IPS-20b (cell line): ENCODE data around the gene DNAJB8.

Source experiments
- H3K27ac ChIP-seq: one replicate; pipeline ENCODE4 v1.5.1; 2013; ENCODE audit warnings: low read length
- H3K27me3 ChIP-seq: 2 replicates; pipeline ENCODE4 v1.6.1; 2013; ENCODE audit warnings: mild to moderate bottlenecking, low read length, inconsistent platforms; ENCODE audit not compliant: insufficient read depth
- H3K36me3 ChIP-seq: 2 replicates; pipeline ENCODE4 v1.6.1; 2013; ENCODE audit warnings: low read depth, mild to moderate bottlenecking, inconsistent platforms, low read length, moderate library complexity; ENCODE audit not compliant: insufficient read depth
- H3K4me1 ChIP-seq: 2 replicates; pipeline ENCODE4 v1.6.1; 2013; ENCODE audit warnings: mild to moderate bottlenecking, control low read depth, inconsistent platforms, low read length, moderate library complexity; ENCODE audit not compliant: insufficient read depth
- H3K4me3 ChIP-seq: 2 replicates; pipeline ENCODE4 v1.5.1; 2013; ENCODE audit warnings: mild to moderate bottlenecking, low read length, inconsistent platforms
- H3K9ac ChIP-seq: 2 replicates; pipeline ENCODE4 v1.6.1; 2013; ENCODE audit warnings: low read depth, mild to moderate bottlenecking, inconsistent platforms, low read length, moderate library complexity
- H3K9me3 ChIP-seq: 2 replicates; pipeline ENCODE4 v1.6.1; 2013; ENCODE audit warnings: mild to moderate bottlenecking, low read depth, low read length, inconsistent platforms; ENCODE audit not compliant: insufficient read depth

The DNAJB8 gene

DNA sequence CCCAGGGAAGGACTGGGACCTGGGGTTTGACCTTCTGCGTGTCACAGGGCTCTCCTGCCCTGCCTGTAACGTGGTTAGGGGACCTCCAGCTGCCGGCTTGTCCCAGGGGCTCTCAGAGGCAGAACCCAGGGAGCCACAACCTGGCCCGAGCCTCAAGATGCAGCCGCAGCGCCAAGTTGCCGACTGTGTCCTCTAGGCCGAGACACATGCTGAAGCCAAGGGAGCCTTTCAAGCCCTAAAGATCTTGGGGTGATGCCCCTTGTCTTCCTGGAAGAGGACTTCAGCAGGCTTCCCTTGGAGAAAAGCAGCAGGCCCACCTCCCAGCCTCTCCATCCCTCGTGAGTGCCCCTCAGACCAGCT is 7.2 kb downstream of the DNAJB8 start:
- no peaks in the 10 kb centered on the region for H3K4me1 ChIP-seq
- H3K9ac ChIP-seq, result no peak overlapping the region
- no peak overlapping the region for H3K4me3 ChIP-seq
- no peak overlapping the region for H3K27ac ChIP-seq
- H3K27me3 ChIP-seq, result peaks cover 44% of the 10 kb centered on the region
- H3K36me3 ChIP-seq, result no peaks in the 10 kb centered on the region
- no peaks in the 10 kb centered on the region for H3K9me3 ChIP-seq

DNA sequence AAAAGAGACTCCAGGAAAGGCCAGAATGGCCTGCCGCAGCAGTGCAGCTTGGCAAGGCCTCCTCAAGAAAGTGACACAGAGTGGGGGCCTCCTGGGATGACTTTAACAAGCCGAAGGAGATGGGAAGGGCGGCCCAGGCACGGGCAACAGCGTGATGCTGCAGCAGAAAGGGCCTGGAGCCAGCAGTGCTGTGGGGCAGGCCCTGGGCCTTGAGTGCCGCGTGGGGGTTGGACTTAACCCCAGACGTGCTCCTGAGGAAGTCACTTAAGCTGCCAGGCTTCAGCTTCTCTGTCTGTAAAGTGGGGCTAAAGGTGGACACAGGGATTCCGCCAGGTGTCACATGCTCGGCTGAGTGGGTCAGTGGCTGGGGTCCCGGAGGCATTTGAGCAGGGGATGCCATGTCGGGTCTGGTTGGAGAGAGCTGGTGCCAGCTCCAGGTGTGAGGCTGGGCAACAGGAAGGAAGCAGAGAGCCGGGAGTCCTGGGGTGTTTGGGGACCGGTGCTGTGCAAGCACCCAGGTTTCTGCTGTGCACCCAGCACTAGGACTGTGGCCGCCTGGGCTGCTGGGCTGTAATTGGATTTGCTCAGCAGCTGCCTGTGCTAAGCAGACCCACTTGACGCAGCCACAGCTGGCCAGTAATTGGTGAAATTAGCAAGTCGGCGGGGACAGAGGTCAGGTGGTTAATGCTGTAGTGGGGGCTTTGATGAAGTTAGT is 7.8 kb downstream of the DNAJB8 start:
- Histone ChIP-seq H3K27me3 (peaks cover 42% of the 10 kb centered on the region), H3K36me3 (no peaks in the 10 kb centered on the region), H3K9me3 (no peaks in the 10 kb centered on the region), H3K4me1 (no peaks in the 10 kb centered on the region), H3K9ac (no peak overlapping the region), H3K27ac (no peak overlapping the region), H3K4me3 (no peak overlapping the region)

DNA sequence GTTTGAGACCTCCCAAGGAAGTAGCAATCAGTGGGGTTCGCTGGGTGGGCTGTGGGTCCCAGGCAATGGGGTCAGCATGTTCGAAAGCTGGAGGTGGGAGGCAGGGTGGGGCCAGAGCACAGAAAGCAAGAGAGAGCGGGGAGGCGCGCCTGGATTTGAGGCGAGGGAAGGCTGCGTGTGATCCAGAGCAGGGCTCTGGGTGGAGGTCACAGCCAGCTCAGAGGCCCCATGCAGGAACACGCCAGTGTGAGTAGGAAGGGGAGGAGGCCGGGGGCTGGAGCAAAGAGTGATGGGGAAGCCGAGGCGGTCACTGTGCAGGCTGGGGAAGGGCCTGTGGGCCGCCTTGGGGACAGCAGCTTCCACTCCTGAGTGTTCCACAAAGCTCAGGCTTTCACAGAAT is 8.8 kb downstream of the DNAJB8 start:
- no peaks in the 10 kb centered on the region for H3K36me3 ChIP-seq
- H3K9me3 ChIP-seq, result no peaks in the 10 kb centered on the region
- H3K27ac ChIP-seq, result no peak overlapping the region
- no peak overlapping the region for H3K9ac ChIP-seq
- H3K4me1 ChIP-seq, result no peaks in the 10 kb centered on the region
- H3K27me3 ChIP-seq, result peaks cover 40% of the 10 kb centered on the region
- H3K4me3 ChIP-seq, result no peak overlapping the region

DNA sequence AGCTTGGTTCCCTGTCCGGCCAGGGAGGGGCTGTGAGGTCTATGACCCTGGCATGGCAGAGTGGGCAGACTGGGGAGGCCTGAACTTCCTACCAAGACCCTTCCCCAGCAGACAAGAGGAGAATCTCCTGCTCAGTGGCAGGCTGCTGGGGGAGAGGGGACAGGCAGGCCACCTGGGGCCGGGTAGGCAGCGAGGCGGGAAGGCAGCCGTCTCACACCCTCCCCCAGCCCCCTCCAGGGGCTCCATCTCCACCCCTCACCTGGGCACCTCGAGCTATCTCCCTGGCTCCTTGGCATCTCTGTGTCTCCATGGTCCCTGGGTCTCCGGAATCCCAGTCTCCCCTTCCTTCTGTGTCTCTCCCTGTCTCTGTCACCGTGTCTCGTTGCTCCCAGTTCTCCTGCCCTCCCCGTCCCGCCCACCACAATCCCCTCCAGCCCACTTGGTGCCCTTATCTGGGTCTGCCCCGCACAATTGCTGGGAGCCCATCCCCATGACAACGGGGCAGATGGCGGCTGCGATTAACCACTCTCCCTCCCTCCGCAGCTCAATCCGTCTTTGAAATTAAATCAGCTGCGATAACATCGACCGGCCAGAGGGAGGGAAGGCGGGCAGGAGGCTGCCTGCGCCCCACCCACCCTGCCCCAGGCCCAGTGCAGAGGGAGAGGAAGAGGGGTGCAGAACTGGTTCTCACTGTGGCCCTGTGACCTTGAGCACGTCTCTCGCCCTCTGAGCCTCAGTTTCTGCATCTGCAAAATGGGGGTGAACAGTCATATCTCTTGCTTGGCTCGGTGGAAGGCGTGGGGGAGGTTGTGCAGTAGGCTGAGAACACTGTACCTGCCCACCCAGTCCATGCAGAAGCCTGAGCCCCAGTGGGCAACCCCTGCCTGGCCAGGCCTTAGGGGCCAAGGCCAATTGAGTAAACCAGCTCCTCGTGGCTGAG is 9.6 kb downstream of the DNAJB8 start:
- Histone ChIP-seq H3K4me3 (no peak overlapping the region), H3K9me3 (no peaks in the 10 kb centered on the region), H3K4me1 (no peaks in the 10 kb centered on the region), H3K27me3 (peaks cover 40% of the 10 kb centered on the region), H3K9ac (no peak overlapping the region), H3K36me3 (no peaks in the 10 kb centered on the region), H3K27ac (no peak overlapping the region)

DNA sequence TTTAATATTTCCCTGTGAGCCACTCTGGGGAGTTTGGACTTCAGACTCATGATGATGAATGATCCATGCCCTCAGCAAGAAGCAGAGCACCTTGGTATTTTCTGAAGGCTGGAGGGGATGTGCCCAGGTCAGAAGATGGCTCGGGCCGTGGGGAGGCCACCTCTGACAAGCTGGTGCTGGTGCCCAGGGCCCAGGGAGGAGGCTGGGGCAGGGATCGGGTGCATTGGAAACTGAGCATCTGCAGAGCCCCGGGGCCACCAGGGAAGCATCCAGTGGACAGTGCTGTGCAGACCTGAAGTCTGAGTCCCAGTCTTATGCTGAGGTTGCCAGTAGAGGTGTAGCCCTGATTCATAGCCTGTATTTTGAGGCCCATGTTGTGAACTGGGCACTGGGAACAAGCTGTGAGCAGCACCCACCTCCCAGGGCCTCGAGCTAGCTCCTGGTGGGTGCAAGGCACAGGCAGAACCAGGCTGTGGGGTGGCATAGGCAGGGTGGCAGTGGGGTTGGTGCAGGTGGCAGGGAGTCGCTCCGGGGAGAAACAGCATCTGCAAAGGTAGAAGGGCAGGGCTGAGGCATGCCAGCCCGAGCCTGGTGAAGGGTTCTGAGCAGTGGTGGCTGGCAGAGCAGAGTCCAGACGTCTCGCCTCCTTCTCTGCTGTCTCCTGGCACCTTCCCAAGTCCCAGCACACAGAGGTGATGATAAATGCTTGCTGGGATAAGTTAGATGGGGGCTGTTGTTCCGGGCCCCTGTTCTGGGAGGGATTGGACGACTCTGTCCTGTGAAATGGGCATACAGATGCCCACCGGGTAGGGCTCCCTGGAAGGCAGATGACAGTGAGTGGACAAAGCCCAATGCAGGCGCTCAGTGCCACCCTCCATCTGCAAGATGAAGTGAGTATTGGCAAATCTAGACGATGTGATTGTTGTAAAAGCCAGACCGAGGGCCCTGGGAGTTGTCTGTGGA is 10.6 kb downstream of the DNAJB8 start:
- Histone ChIP-seq H3K27ac (no peak overlapping the region), H3K4me3 (no peak overlapping the region), H3K4me1 (no peaks in the 10 kb centered on the region), H3K9me3 (no peaks in the 10 kb centered on the region), H3K36me3 (no peaks in the 10 kb centered on the region), H3K9ac (no peak overlapping the region), H3K27me3 (peaks cover 40% of the 10 kb centered on the region)

DNA sequence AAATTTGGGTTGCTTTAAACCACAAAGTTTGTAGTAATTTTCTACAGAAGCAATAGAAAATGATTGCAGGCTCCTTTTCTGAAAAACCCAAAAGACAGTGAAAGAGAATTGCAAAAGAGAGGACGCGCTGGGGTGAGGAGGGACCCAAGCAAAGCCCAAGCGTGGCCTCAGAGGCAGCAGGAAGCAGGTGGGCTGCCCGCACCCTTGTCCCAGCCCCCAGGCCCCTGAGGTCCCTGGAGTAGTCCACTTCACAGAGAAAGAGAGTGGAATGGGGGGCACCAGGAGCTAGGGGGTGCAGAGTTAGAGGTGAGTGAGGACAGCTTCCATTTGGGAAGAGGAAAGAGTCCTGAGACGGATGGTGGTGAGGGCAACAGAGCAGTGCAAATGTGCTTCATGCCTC is 11.6 kb downstream of the DNAJB8 start:
- H3K36me3 ChIP-seq, result no peaks in the 10 kb centered on the region
- no peak overlapping the region for H3K4me3 ChIP-seq
- no peaks in the 10 kb centered on the region for H3K4me1 ChIP-seq
- H3K9ac ChIP-seq, result no peak overlapping the region
- peaks cover 40% of the 10 kb centered on the region for H3K27me3 ChIP-seq
- H3K9me3 ChIP-seq, result no peaks in the 10 kb centered on the region
- no peak overlapping the region for H3K27ac ChIP-seq

DNA sequence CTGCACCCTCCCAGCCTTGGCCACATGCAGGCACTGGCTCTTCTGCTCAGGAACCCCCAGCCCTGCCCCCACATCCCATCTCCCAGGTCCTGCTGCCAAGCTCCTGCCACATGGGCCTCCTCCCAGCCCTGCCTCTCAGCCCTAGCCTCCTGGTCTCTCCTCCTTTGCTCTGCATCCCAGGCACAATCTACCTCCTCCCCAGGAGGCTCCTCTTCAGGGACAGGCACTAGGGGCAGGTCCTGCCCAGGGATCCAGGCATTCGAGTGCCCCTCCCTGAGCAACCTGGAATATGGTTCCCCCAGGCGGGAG is 12.4 kb downstream of the DNAJB8 start:
- Histone ChIP-seq H3K9ac (no peak overlapping the region), H3K9me3 (no peaks in the 10 kb centered on the region), H3K36me3 (no peaks in the 10 kb centered on the region), H3K4me1 (no peaks in the 10 kb centered on the region), H3K4me3 (no peak overlapping the region), H3K27ac (no peak overlapping the region), H3K27me3 (peaks cover 35% of the 10 kb centered on the region)

DNA sequence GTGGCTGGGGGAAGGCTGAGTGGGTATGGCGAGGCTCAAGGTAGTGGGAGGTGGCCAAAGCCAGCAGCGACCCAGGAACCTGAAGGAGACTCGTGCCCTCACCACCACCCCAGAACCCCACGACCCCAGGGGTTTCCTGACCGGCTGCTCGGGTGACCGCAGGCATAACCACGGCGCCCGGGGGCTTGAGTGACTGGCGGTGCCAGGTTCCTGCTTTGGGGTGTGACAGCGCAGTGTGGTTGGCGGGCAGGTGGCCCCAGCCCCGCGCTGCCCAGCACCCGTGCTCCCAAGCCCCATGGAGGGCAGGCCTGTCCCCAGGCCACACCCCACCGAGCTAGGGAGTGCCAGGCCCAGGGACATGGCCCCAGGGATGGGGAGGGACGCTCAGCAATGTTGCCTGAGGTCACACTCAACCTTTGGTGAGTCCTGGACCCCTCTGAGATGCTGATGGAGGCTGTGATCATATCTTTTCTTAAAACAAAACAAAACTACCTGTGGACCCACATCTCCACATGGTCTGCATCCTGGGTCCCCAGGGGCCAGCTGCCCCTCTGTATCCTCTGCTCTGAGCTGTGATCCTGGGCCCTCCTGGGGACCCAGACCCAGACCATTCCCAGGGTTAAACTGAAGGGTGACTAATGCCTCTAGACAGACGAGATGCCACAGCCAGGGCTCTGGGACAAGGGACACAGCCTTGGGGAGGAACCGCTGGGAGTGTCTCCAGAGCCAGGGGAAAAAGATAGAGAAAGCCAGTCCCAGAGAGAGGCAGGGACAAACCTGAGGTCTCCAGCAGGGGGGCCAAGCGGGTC is 13.0 kb downstream of the DNAJB8 start:
- H3K27me3 ChIP-seq, result peaks cover 34% of the 10 kb centered on the region
- no peak overlapping the region for H3K9ac ChIP-seq
- H3K4me1 ChIP-seq, result no peaks in the 10 kb centered on the region

DNA sequence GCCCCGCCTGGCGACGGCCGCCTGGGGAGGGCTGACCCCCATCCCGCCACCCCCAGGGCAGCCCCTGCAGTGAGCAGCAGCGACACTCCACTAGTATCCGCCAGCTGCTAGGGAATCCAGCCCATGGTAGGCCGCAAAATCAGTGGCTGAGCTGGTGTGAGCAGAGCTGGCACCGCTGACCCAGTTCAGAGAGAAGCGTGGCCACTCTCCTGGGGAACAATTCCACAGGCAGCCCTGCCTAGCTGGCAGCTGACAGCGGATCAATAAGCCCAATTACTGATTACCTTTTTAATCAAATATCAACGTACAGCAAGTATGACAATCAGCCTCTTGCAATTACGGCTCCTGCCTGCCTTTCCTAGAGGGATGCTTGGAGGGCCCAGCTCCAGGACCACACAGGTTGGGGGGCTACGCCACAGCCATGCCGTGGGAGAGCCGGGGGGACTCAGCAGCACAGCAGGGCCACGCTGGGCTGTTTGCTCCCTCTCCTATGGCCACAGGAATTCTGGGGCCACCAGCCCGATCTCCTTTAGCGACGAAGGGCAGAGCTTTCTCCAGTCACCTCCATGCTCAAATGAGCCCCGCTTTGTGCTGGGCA is 13.9 kb downstream of the DNAJB8 start:
- Histone ChIP-seq H3K27me3 (peaks cover 34% of the 10 kb centered on the region), H3K36me3 (no peaks in the 10 kb centered on the region), H3K4me1 (no peaks in the 10 kb centered on the region), H3K4me3 (no peak overlapping the region), H3K27ac (no peak overlapping the region), H3K9ac (no peak overlapping the region), H3K9me3 (no peaks in the 10 kb centered on the region)

More for the DNA sequence above, 13.0 kb downstream of the DNAJB8 start:
- Histone ChIP-seq H3K27ac (no peak overlapping the region), H3K4me3 (no peak overlapping the region), H3K36me3 (no peaks in the 10 kb centered on the region), H3K9me3 (no peaks in the 10 kb centered on the region)

DNA sequence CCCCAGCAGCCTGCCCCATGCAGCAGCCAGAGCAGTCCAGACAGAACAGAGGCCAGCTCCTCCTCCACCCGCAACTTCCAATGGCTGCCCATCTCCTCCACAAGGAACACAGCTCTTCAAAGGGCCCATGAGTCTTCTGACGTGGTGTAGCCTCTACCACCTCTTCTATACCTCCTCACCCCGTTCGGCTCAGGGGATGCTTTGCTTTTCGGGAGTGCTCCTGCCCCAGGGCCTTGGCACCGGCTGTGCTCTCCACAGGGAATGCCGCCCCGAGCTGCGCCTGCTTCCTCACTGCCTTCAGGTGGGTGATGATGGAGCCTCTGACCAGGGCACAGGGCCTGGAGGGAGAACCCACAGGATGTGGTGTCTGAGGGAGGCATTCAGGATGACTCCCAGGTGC is 14.6 kb downstream of the DNAJB8 start:
- H3K36me3 ChIP-seq, result no peaks in the 10 kb centered on the region
- no peak overlapping the region for H3K4me3 ChIP-seq
- peaks cover 35% of the 10 kb centered on the region for H3K27me3 ChIP-seq
- no peaks in the 10 kb centered on the region for H3K4me1 ChIP-seq
- H3K27ac ChIP-seq, result no peak overlapping the region
- no peak overlapping the region for H3K9ac ChIP-seq
- no peaks in the 10 kb centered on the region for H3K9me3 ChIP-seq
